HepG2 (cell line): ENCODE results near the gene PRKAG1. TPM values are rescaled to one million over a fixed set of nuclear protein-coding genes. Genes with fewer than 3 reads are reported as not detected.

ENCODE experiments used
- ATF7-NPFF ChIP-seq: sonication (generic); formaldehyde crosslinking; IDR thresholded peaks from 2 replicates; pipeline ENCODE4 v1.8.1; 2023; ENCODE audit warnings: mild to moderate bottlenecking, low read depth, missing genetic modification reagents, moderate library complexity
- JUN ChIP-seq: sonication (generic); formaldehyde crosslinking; IDR thresholded peaks from 2 replicates; pipeline ENCODE4 v1.4.0; 2020; ENCODE audit warnings: mild to moderate bottlenecking, missing genetic modification reagents
- JUNB ChIP-seq: sonication (generic); formaldehyde crosslinking; IDR thresholded peaks from 2 replicates; pipeline ENCODE4 v1.8.0; 2022; ENCODE audit warnings: missing genetic modification reagents, mild to moderate bottlenecking, borderline replicate concordance
- NONO ChIP-seq, 2 experiments: fragments of 450-650 bp in 1 of 2; sonication (generic) in 1 of 2; formaldehyde crosslinking in 1 of 2; IDR thresholded peaks in 1 of 2; conservative IDR thresholded peaks in 1 of 2; 2 replicates each; pipeline versions ENCODE4 v1.6.1 to v1.8.0; 2017 to 2022; ENCODE audit warnings: mild to moderate bottlenecking in 1 of 2, missing genetic modification reagents in 1 of 2, moderate library complexity in 1 of 2
- REPIN1 ChIP-seq: sonication (generic); formaldehyde crosslinking; IDR thresholded peaks from 2 replicates; pipeline ENCODE4 v1.8.0; 2022; ENCODE audit warnings: missing genetic modification reagents, low read depth, mild to moderate bottlenecking, borderline replicate concordance
- TEAD3 ChIP-seq: optimal IDR thresholded peaks from 2 replicates; pipeline ENCODE3; 2016; ENCODE audit warnings: borderline replicate concordance
- ZNF232 ChIP-seq: sonication (generic); formaldehyde crosslinking; IDR thresholded peaks from 2 replicates; pipeline ENCODE4 v1.4.0; 2020; ENCODE audit warnings: missing genetic modification reagents, borderline replicate concordance
- polyA plus RNA-seq, 8 experiments: library from polyadenylated mRNA; depleted of rRNA in 3 of 8; stranded (reverse) in 7 of 8; unstranded in 1 of 8; fragments of >200 nt; fragmentation: Illumina TruSeq in 4 of 8; extraction: Trizol in 4 of 8; gene quantifications; 2 replicates each; pipeline versions ENCODE4 v1.2.1 to v1.2.3, GENCODE V29; 2011 to 2016; ENCODE audit warnings: low read depth in 4 of 8, missing spikeins in 1 of 8, mixed read lengths in 1 of 8; ENCODE audit not compliant: insufficient read depth in 1 of 8
- total RNA-seq, 5 experiments: library from RNA; depleted of rRNA; stranded (reverse); fragments of >200 nt; fragmentation: Illumina TruSeq; extraction: Trizol; gene quantifications; 2 replicates each; pipeline ENCODE4 v1.2.3, GENCODE V29; 2016; ENCODE audit warnings: low read depth in 1 of 5
- TF ChIP-seq, protein P1 (sequence below): IDR thresholded peaks from 2 replicates; pipeline ENCODE4 v1.6.1; 2016; ENCODE audit warnings: mild to moderate bottlenecking, missing biosample characterization, missing genetic modification reagents
- TF ChIP-seq, protein P2 (sequence below): sonication (generic); formaldehyde crosslinking; IDR thresholded peaks from 2 replicates; pipeline ENCODE4 v1.4.0; 2020; ENCODE audit warnings: mild to moderate bottlenecking, missing genetic modification reagents
- TF ChIP-seq, protein P3 (sequence below): sonication (generic); formaldehyde crosslinking; conservative IDR thresholded peaks from 2 replicates; pipeline ENCODE4 v1.8.0; 2022; ENCODE audit warnings: mild to moderate bottlenecking, moderate library complexity, missing genetic modification reagents

The PRKAG1 gene
- total and polyA plus RNA-seq, 2 of the 13 experiments (the other 11 are each of a cell fraction or from before 2014, with no cell fraction given): 26.1 to 32.8 TPM

DNA sequence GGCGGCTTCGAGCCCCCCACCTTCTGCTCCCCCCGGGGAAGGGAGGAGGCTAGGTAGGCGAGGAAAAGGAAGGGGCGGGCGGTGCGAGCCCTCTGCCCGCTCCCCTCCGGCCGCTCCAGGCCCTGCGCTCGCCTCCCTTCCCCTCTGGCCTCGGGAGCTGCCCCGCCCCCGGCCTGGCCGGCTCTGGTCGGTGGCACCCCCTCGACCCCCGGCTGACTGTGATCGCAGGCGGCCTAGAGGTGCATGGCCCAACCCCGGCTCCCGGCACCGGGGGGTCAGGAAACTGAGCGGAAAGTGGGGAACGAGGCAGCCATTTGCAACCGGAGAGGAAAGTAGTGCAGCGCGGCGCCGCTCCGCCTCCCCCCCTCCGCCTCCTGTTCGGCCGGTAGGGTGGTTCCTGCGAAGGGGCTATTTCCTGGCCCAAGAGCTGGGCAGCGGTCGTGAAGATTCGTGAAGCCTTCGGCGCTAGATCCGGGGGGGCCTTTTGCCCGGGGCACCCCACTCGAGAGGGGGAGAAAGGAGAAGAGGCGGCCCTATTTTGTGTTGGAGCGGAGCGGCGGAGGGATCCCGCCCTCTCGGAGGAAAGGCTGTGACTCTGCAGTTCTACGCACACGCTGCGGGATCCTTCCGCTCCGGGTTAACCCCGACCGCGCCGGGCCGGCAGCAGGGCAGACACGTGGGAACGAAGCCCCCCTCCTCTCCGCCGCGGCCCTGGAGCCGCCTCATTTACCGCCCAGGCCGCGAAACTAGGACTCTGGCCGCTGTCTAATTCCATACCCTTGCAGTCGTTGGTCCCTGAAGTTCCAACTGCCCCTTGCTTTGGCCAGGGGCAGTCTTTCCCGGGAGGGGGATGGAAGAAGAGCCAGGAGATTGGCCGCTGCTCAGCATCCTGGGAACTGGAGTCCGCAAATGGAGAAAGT is 41.9 kb upstream of the PRKAG1 start, which contains the start of gene KMT2D (continued):
- TF ChIP-seq ATF7-NPFF: peak; percentile 78
- peak; percentile 84 for TF ChIP-seq REPIN1
- peak; percentile 12 for TF ChIP-seq ZNF232 (CRISPR knock-in tag)
- TF ChIP-seq, protein P1, sequence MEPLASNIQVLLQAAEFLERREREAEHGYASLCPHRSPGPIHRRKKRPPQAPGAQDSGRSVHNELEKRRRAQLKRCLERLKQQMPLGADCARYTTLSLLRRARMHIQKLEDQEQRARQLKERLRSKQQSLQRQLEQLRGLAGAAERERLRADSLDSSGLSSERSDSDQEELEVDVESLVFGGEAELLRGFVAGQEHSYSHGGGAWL: peak; percentile 78; the same call in 1 of the 2 replicates
- peak; percentile 47; the same call in 1 of the 2 replicates for TF ChIP-seq JUN (CRISPR knock-in tag)
- peak; percentile 23; the same call in 1 of the 2 replicates for TF ChIP-seq JUNB (CRISPR knock-in tag)
- TF ChIP-seq TEAD3 (CRISPR knock-in tag): peak; percentile 26
- TF ChIP-seq, protein P2, sequence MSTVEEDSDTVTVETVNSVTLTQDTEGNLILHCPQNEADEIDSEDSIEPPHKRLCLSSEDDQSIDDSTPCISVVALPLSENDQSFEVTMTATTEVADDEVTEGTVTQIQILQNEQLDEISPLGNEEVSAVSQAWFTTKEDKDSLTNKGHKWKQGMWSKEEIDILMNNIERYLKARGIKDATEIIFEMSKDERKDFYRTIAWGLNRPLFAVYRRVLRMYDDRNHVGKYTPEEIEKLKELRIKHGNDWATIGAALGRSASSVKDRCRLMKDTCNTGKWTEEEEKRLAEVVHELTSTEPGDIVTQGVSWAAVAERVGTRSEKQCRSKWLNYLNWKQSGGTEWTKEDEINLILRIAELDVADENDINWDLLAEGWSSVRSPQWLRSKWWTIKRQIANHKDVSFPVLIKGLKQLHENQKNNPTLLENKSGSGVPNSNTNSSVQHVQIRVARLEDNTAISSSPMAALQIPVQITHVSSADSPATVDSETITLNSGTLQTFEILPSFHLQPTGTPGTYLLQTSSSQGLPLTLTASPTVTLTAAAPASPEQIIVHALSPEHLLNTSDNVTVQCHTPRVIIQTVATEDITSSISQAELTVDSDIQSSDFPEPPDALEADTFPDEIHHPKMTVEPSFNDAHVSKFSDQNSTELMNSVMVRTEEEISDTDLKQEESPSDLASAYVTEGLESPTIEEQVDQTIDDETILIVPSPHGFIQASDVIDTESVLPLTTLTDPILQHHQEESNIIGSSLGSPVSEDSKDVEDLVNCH (CRISPR knock-in tag): no peak
- TF ChIP-seq NONO (IDR thresholded peaks at IDR 0.05): no peak
- TF ChIP-seq NONO (CRISPR knock-in tag; conservative IDR thresholded peaks at IDR 0.05): peak; percentile 88; the same call in 1 of the 2 replicates
- TF ChIP-seq, protein P3, sequence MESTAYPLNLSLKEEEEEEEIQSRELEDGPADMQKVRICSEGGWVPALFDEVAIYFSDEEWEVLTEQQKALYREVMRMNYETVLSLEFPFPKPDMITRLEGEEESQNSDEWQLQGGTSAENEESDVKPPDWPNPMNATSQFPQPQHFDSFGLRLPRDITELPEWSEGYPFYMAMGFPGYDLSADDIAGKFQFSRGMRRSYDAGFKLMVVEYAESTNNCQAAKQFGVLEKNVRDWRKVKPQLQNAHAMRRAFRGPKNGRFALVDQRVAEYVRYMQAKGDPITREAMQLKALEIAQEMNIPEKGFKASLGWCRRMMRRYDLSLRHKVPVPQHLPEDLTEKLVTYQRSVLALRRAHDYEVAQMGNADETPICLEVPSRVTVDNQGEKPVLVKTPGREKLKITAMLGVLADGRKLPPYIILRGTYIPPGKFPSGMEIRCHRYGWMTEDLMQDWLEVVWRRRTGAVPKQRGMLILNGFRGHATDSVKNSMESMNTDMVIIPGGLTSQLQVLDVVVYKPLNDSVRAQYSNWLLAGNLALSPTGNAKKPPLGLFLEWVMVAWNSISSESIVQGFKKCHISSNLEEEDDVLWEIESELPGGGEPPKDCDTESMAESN (CRISPR knock-in tag): peak; percentile 79
